C4-2B (cell line): ENCODE results near the gene CDKAL1.

ENCODE experiments used
- CTCF ChIP-seq: fragments of 450-650 bp; conservative IDR thresholded peaks from 2 replicates; pipeline ENCODE4 v1.5.1; 2017; ENCODE audit warnings: mild to moderate bottlenecking
- ZFX ChIP-seq: fragments of 450-650 bp; IDR thresholded peaks from 2 replicates; pipeline ENCODE4 v1.6.1; 2017

- no peak for TF ChIP-seq CTCF
- TF ChIP-seq ZFX = no peak
Measured at GRCh38 chr6:20996099-20996498, 461.8 kb downstream of the CDKAL1 start.
